HK-2 (cell line): Measurements from ENCODE around the gene FANCC.

ENCODE experiments used
- DNase-seq: peaks from one replicate; pipeline ENCODE4 v3.0.0-alpha.2; 2018; ENCODE audit not compliant: unreplicated experiment

The FANCC gene

DNA sequence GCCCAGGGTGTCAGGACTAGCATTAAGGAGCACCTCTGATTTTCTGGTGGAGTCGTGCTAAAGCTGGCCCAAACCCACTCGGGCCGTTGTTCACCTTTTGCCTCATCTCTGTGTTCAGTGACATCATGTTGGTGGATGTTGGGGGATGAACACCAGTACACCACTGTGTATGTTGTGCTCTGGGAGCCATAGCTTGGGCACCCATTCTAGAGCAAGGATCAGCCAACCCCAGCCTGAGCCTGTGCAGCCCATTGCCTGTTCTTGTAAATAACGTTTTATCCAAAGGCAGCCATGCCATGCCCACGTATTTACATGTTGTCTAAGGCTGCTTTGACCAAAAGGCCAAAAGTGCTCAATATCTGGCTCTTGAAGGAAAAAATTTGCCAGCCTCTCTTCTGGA lies 245.6 kb downstream of the FANCC start:
- no peak for DNase-seq

DNA sequence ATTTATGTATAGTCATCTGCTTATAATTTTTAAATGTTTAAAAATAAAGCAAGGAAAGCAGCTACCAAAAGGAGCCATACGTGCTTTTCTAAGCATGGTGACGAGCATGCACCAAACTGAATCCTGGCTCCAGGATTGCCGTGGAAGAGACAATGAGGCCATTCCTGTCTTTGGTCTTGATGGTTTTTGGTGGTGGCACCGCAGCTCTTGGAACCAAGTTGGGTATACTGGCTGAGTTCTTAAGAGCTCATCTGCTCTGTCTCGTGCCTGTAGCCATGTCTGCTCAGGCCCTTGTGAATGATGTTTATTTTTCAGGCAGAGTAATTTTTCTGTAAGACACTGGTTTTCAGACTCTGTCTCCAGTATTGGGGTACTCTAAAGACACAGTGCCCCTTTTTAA lies 246.1 kb downstream of the FANCC start:
- no peak for DNase-seq

DNA sequence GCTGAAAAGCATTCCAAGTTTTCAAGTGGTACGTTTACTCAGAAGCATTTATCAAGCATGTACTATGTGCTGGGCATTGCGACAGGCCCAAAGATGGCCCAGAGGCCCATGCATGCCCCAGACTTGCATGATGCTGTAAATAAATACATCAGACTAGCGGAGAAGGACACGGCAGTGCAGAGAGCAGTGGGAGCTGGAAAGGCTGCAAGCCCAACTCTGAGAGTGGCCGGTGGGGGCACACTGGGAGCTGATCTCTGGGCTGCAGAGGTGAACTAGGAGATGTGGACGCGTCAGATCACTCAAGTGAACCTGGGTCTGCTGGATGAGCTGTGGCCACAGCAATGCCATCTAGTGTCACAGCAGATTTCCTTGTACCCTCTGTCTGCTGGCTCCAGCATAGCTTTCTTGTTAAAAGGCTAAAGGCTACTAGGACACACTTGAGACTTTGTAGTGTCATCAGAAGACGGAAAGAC lies 246.9 kb downstream of the FANCC start:
- DNase-seq, result no peak

DNA sequence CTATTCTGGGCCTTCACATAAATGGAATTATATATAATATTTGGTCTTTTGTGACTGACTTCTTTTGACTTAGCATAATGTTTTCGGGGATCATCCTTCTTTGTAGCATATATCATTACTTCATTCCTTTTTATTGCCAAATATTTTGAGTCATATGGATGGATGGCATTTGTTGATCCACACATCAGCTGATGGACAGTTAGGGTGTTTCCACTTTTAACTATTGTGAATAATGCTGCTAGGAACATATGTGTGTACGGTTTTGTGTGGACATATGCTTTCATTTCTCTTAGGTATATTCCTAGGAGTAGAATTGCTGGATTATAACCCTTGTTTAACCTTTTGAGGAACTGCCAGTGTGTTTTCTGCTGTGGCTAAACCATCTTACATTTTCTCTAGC lies 249.6 kb downstream of the FANCC start:
- DNase-seq, result no peak

- no peak for DNase-seq
Measured at GRCh38 chr9:95067057-95067456, 250.5 kb downstream of the FANCC start.

GRCh38 chr9:95065224-95065623 lies 252.3 kb downstream of the FANCC start:
- DNase-seq, result no peak

DNA sequence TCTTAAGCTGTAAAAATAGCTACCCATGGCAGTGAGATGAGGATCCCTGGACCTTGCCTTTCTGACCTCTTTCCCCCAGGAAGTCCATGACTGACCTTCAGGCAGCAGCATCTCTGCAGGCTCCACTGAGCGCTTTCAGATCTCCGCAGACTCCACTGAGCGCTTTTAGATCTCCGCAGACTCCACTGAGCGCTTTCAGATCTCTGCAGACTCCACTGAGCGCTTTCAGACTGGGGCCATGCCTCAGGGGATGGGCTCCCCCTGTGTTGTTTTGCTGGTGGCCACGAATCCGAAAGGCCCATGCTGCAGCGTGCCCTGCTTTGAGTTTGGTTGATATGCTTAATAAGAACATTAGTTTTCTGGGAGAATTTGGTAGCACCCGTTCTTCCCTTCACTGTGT lies 254.2 kb downstream of the FANCC start:
- no peak for DNase-seq

DNA sequence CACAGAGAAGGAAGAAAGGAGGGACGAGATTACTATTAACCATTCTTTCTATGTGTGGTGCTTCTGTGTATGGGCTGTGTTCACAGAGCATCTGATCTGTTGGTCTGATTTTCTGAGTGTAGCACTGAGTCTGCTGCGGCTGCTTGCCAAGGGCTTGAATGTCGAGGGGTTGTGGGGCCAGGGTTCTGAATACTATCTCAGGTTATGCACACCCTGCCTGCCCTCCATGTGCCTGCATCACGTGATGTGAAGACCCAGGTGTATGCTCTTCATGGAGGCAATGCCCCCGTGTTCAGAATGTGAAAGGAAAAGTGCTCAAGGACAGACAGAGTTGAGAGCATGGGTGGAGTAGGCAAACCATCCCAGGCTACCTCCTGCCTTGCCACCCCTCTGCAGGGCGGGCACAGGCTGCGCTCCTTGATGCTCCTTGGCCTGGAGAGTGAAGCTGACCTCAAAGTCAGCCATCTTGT lies 254.9 kb downstream of the FANCC start:
- no peak for DNase-seq

DNA sequence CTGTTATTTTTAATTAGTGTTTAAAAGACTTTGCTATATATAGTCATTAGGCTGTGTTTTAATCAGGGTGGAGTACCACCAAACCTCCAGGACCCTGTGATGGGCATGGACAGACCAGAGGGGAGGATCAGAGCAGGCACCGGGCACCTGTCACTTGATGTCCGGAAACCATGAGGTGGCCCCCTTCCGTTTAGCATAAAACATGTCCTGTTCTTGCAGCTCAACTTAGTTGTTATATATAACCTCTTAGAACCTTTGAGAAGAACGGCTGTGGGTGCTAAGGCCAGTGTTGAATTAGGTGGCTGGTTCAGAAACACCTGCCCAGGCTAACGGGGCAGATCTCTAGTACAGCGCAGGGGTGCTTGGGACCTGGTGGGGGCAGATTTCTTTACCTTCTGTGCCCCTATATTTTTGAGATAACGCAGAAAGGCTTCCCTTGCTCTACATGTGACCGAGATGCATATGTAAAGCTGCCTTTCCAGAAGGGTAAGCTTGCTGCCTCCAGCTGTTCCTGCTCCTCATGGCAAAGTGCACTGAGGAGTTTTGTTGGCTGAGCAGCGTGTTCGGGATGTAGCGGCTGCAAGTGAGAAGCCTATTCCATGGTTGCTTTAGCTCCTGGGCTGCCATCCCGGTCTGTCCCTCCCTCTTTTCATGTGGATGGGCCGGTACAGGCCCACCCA lies 255.5 kb downstream of the FANCC start:
- no peak for DNase-seq

GRCh38 chr9:95060916-95061315 lies 256.6 kb downstream of the FANCC start:
- DNase-seq, result no peak

DNA sequence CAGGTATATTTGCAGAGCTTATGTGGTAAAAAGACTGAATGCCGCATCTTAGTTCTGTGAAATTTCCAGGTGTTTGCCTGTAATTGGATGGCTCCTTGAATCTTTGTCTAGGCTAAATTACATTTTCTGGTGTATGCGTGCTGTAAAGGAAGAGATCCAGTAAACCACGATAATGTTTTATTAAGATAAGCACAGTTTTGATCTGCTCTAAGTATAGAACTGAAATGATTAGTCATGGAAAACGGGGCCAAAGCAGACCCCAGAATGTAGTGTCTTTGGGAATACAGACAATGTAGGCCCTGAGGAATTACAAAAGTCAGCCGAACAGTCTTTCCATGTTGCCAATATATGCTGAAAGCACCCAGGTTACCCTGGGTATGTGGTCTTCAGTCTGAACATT lies 257.3 kb downstream of the FANCC start:
- DNase-seq, result no peak

GRCh38 chr9:95058795-95059386 lies 258.6 kb downstream of the FANCC start:
- no peak for DNase-seq

DNA sequence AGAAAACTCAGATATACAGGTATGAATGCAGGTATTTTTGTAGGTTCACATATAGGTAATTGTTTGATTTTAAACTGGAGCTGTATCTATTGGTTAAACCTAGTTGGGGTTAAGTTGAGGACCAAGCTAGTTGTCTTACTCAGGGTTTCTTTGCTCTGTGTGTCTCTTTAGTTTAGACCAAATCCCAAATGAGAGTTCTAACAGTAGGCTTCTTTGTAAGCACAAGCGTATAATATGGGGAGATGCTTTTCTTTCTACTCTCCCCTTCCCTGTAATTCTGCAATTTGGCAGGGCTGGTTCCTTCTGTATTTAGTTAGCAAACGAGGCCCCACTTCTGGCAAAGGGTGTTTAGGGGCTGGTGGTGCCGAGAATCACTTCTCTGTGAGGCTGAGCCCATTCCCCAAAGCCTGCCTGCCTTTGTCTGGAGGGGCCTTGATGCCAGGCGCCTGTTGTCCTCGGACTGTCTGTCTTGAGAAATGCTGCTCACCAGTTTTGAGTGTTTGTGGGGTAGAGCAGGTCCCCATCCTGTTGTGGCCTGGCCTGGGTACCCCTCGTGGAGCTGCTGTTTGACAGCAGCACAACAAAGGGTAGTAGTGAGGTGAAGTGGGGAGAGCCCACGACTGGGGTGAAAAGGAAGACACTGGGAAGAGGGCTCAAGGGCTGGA lies 259.3 kb downstream of the FANCC start:
- DNase-seq, result no peak

DNA sequence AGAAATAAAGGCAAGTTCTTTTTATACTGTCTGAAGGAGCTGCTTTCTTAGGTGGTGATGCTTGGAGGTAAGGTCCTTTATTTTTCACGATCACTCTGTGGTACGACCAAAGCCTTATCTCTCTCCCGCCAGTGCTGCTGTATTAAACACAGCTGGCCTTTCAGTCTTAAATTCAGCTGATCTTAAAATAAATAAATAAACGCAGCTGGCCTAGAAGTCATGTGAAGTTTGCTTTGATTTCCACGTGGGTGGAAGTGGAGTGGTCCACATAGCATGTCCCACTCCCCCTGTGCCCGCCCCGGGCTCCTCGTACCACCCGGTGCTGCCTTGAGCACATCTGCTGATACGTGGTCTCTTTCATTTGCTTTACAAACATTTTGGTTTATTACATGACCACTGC lies 260.4 kb downstream of the FANCC start:
- DNase-seq, result no peak

GRCh38 chr9:95055851-95056551 lies 261.5 kb downstream of the FANCC start:
- no peak for DNase-seq

DNA sequence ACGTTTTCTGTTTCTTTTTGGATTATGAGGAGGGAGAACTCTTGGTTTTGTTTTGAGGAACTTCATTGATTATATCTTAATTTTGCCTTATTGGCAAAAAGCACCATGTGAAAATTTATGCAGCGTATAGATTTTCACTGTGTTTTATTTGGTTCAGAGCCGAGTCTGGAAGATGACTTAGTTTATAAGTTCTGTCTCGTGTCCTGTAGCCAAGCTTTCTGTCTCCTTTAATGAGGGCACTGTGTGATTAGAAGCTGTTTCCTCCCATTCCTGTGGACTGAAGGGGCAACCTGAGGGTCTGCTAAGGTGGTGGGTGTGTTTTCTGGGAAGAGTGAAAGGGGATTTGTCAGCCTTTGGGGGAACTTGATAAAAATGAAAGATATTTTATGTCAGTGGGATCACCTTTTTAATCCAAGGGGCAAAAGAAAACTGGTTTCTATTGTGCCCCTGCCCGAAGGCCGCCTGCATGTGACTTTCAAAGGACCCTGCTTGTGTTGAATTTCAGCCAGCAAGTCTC lies 262.1 kb downstream of the FANCC start:
- DNase-seq, result no peak

DNA sequence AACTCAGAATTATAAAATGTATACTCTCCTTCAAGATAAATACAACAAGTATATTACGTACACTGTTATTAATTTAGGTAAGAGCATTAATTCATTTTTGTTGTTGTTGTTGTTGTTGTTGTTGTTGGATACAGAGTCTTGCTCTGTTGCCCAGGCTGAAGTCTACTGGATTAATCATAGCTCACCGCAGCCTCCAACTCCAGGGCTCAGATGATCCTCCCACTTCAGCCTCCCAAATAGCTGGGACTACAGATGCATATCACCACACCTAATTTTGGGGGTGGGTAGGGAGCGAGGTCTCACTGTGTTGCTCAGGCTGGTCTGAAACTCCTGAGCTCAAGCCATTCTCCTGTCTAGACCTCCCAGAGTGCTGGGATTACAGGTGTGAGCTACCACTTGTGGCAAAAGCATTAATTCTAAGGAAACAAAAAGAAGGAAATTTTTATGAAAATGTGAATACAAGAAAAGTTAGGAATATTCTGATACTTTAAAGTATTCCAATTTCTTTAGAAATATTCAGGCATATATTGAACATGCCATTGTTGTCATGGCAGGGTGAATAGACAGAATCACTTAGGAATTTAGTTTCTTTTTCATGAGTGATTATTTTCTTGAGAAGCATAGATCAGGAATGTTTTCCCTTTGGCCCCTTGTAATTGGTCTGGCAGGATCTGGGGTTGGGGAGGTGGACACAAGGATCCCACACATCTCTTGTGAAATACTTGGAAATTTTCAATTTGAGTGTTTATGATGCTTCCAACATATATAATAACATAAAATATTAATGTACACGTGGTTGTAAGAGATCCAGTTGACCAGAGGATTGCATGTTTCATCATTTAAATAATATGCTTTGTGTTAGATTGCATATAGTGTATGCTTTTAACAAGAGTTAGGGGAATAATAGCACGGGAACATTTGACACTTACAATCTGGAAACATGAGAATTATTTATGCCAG lies 263.6 kb downstream of the FANCC start:
- DNase-seq, result no peak

GRCh38 chr9:95049761-95050160 lies 267.7 kb downstream of the FANCC start:
- DNase-seq, result no peak
